Transverse colon (tissue), 4 donors: ENCODE results near the gene RAPH1. TPM values are rescaled to one million over a fixed set of nuclear protein-coding genes. Genes with fewer than 3 reads are reported as not detected.

ENCODE experiments used
- DNase-seq: peaks from one replicate; pipeline ENCODE4 v3.0.0-alpha.2; 2019
- H3K27ac ChIP-seq, 4 donors: fragments of 200-600 bp; sonication (generic); 2 replicates each; pipeline ENCODE4 v1.5.1; 2016 to 2018; ENCODE audit warnings: inconsistent platforms in 4 of 4
- H3K27me3 ChIP-seq: fragments of 200-600 bp; sonication (generic); 2 replicates; pipeline ENCODE4 v1.5.1; 2017; ENCODE audit warnings: inconsistent platforms
- H3K36me3 ChIP-seq, 4 donors: fragments of 200-600 bp; sonication (generic); 2 replicates each; pipeline ENCODE4 v1.5.1; 2017 to 2019; ENCODE audit warnings: inconsistent platforms in 4 of 4
- H3K4me1 ChIP-seq, 4 donors: fragments of 200-600 bp; sonication (generic); 2 replicates each; pipeline ENCODE4 v1.5.1; 2017 to 2020; ENCODE audit warnings: inconsistent platforms in 4 of 4
- H3K4me3 ChIP-seq, 4 donors: fragments of 200-600 bp; sonication (generic); 1 replicate in 1 of 4; 2 replicates in 3 of 4; pipeline versions ENCODE4 v1.5.1 to v1.6.1; 2017 to 2019; ENCODE audit warnings: inconsistent platforms in 4 of 4
- H3K9me3 ChIP-seq, 2 donors: fragments of 200-600 bp; sonication (generic); 2 replicates each; pipeline ENCODE4 v1.5.1; 2017 to 2019; ENCODE audit warnings: inconsistent platforms in 2 of 2
- EP300 ChIP-seq: sonication (generic); formaldehyde crosslinking; IDR thresholded peaks from one replicate; pipeline ENCODE4 v1.6.1; 2017; ENCODE audit warnings: antibody characterized with exemption, low read depth
- POLR2A ChIP-seq: fragments of 450-650 bp; IDR thresholded peaks from one replicate; pipeline ENCODE4 v1.6.1; 2016; ENCODE audit warnings: antibody characterized with exemption, mild to moderate bottlenecking, moderate library complexity
- POLR2AphosphoS5 ChIP-seq, 3 donors: sonication (generic); formaldehyde crosslinking; IDR thresholded peaks; one replicate each; pipeline ENCODE4 v1.6.1; 2016; ENCODE audit warnings: antibody characterized with exemption in 3 of 3
- WGBS, 2 donors: methylation state at CpG; one replicate each; pipeline ENCODE4 v1.1.5; 2018; ENCODE audit warnings: low coverage in 1 of 2; 5-methylcytosine and 5-hydroxymethylcytosine counted together
- in situ Hi-C, 4 donors: fragments of 200-750 bp; cut with MboI; loops; one replicate each; pipeline versions ENCODE4 v1.15.0 to v1.15.1; 2017; ENCODE audit warnings: low sequenced_read_pairs in 3 of 4, low pct_ligation_motif_present in 1 of 4, low pct_unique_long_range_greater_than_20kb in 1 of 4
- intact Hi-C: fragments of 100-400 bp; cut with DNase I; formaldehyde crosslinking; loops from one replicate; pipeline ENCODE4 v1.15.1; 2023; ENCODE audit warnings: low total_unique reads
- total RNA-seq, 4 donors: library from RNA; depleted of rRNA; stranded (reverse); fragments of >200 nt; gene quantifications; one replicate each; pipeline ENCODE4 v1.1.0, GENCODE V29; 2016
- TF ChIP-seq, protein P1 (sequence below), 5 experiments: fragments of 200-600 bp in 3 of 5; fragments of 450-650 bp in 2 of 5; sonication (generic) in 3 of 5; IDR thresholded peaks; 1 replicate in 2 of 5; 2 replicates in 3 of 5; pipeline ENCODE4 v1.5.1; 2016 to 2017; ENCODE audit warnings: antibody characterized with exemption in 5 of 5, inconsistent platforms in 3 of 5, mild to moderate bottlenecking in 2 of 5, moderate library complexity in 1 of 5

The RAPH1 gene
- total RNA-seq, 4 donors from 2014 or later = 36.0 to 160 (median 41.8) TPM

GRCh38 chr2:203553784-203554183 lies 18.7 kb upstream of the RAPH1 start:
- TF ChIP-seq POLR2AphosphoS5 (IDR thresholded peaks at IDR 0.05) (no peak), POLR2A (no peak), EP300 (no peak)
- TF ChIP-seq, protein P1, sequence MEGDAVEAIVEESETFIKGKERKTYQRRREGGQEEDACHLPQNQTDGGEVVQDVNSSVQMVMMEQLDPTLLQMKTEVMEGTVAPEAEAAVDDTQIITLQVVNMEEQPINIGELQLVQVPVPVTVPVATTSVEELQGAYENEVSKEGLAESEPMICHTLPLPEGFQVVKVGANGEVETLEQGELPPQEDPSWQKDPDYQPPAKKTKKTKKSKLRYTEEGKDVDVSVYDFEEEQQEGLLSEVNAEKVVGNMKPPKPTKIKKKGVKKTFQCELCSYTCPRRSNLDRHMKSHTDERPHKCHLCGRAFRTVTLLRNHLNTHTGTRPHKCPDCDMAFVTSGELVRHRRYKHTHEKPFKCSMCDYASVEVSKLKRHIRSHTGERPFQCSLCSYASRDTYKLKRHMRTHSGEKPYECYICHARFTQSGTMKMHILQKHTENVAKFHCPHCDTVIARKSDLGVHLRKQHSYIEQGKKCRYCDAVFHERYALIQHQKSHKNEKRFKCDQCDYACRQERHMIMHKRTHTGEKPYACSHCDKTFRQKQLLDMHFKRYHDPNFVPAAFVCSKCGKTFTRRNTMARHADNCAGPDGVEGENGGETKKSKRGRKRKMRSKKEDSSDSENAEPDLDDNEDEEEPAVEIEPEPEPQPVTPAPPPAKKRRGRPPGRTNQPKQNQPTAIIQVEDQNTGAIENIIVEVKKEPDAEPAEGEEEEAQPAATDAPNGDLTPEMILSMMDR (IDR thresholded peaks at IDR 0.05) = no peak
- H3K4me3 ChIP-seq = no peak overlapping the region
- no peaks in the 10 kb centered on the region for H3K36me3 ChIP-seq
- H3K27me3 ChIP-seq = no peaks in the 10 kb centered on the region
- peaks cover 0 to 6% (median 0%) of the 10 kb centered on the region in 4 donors for H3K4me1 ChIP-seq
- H3K27ac ChIP-seq = no peak overlapping the region
- in situ Hi-C loops = no loop called here
- intact Hi-C loops = no loop called here
- WGBS, 2 donors = 100% methylated on average over 1 of the region's 1 CpG; no CpG with 5 or more reads in 1 of the 2 donors
- H3K9me3 ChIP-seq = no peaks in the 10 kb centered on the region
- DNase-seq = no peak

- no peak for TF ChIP-seq POLR2A
- WGBS, 2 donors = 39 to 54% methylated on average over 3 of the region's 3 CpGs
- Histone ChIP-seq H3K27me3 (no peaks in the 10 kb centered on the region), H3K36me3 (no peaks in the 10 kb centered on the region), H3K9me3 (no peaks in the 10 kb centered on the region), H3K4me3 (no peak overlapping the region), H3K4me1 (peaks cover 0 to 6% (median 0%) of the 10 kb centered on the region in 4 donors), H3K27ac (no peak overlapping the region)
- intact Hi-C loops (no loop called here), in situ Hi-C loops (no loop called here)
- peak; percentile 33 for DNase-seq
These were observed 16.7 kb upstream of the RAPH1 start for GRCh38 chr2:203551778-203552177.

GRCh38 chr2:203550266-203550665 lies 15.2 kb upstream of the RAPH1 start:
- no peak for TF ChIP-seq POLR2AphosphoS5 (IDR thresholded peaks at IDR 0.05)
- TF ChIP-seq POLR2A = no peak
- TF ChIP-seq, protein P1 (IDR thresholded peaks at IDR 0.05) = no peak
- no peak for TF ChIP-seq EP300
- H3K36me3 ChIP-seq = no peaks in the 10 kb centered on the region
- no peaks in the 10 kb centered on the region for H3K9me3 ChIP-seq
- no peaks in the 10 kb centered on the region for H3K27me3 ChIP-seq
- H3K27ac ChIP-seq = no peak overlapping the region
- 85 to 91% methylated on average over 2 of the region's 2 CpGs for WGBS, 2 donors
- intact Hi-C loops (no loop called here), in situ Hi-C loops (no loop called here)
- no peak for DNase-seq
- peaks cover 0 to 6% (median 0%) of the 10 kb centered on the region in 4 donors for H3K4me1 ChIP-seq
- H3K4me3 ChIP-seq = no peak overlapping the region

- in situ Hi-C loops = no loop called here
- H3K27me3 ChIP-seq = no peaks in the 10 kb centered on the region
These were observed 14.3 kb upstream of the RAPH1 start for GRCh38 chr2:203549406-203549805.

More at GRCh38 chr2:203549406-203549805, 14.3 kb upstream of the RAPH1 start:
- no peak for TF ChIP-seq POLR2A
- TF ChIP-seq POLR2AphosphoS5 (IDR thresholded peaks at IDR 0.05) = no peak
- TF ChIP-seq EP300 = no peak
- TF ChIP-seq, protein P1 (IDR thresholded peaks at IDR 0.05) = no peak
- Histone ChIP-seq H3K9me3 (no peaks in the 10 kb centered on the region), H3K36me3 (no peaks in the 10 kb centered on the region), H3K4me1 (peaks cover 0 to 6% (median 0%) of the 10 kb centered on the region in 4 donors), H3K27ac (no peak overlapping the region), H3K4me3 (no peak overlapping the region)
- no peak for DNase-seq
- intact Hi-C loops = no loop called here
